Measurements from ENCODE around the gene ARHGEF40.

ARHGEF40 gene

DNA sequence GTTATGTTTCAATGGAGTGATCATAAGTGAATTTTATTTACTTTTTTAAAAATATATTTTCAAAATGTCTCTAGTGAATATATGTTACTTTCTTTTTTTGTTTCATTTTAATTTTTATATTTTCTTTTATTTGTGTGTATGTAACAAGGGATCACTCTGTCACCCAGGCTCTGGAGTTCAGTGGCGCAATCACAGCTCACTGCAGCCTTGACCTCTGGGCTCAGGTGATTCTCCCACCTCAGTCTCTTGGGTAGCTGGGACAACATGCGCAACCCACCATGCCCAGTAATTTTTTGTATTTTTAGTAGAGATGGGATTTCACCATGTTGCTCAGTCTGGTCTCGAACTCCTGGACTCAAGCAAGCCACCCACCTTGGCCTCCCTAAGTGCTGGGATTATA is 48.8 kb downstream of the ARHGEF40 start:
- no peak for DNase-seq (ENCODE audit: low spot score)
- in situ Hi-C loops (cut with MboI; ENCODE audit: low sequenced_read_pairs, unreplicated experiment): no loop called here
- no peak for TF ChIP-seq CTCF (IDR thresholded peaks at IDR 0.05; ENCODE audit: borderline replicate concordance, control extremely low read depth, extremely low read depth, insufficient read depth, missing control alignments)

DNA sequence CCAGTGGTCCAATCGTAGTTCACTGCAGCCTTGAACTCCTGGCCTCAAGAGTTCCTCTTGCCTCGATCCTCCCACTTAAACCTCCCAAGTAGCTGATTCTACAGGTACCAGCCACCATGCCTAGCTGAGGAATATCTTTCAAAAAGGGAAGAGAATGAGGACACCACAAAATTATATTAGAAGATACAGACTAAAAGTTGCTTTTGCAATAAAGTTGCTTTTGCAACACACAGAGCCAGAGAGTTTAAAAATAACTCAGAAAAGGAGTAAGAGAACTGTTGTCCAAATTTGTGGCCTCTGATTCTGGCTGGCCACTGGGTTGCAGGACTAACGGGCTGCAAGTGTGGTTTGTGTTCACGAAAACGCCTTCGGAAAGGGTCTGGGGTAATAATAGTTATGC is 50.6 kb downstream of the ARHGEF40 start:
- in situ Hi-C loops (cut with MboI; ENCODE audit: low sequenced_read_pairs, unreplicated experiment): no loop called here
- no peak for DNase-seq (ENCODE audit: low spot score)
- no peak for TF ChIP-seq CTCF (IDR thresholded peaks at IDR 0.05; ENCODE audit: borderline replicate concordance, control extremely low read depth, extremely low read depth, insufficient read depth, missing control alignments)

GRCh38 chr14:21121122-21121521 is 51.0 kb downstream of the ARHGEF40 start:
- no peak for DNase-seq (ENCODE audit: low spot score)
- no peak for TF ChIP-seq CTCF (IDR thresholded peaks at IDR 0.05; ENCODE audit: borderline replicate concordance, control extremely low read depth, extremely low read depth, insufficient read depth, missing control alignments)
- in situ Hi-C loops (cut with MboI; ENCODE audit: low sequenced_read_pairs, unreplicated experiment): no loop called here

GRCh38 chr14:21123429-21123828 is 53.3 kb downstream of the ARHGEF40 start:
- no peak for TF ChIP-seq CTCF (IDR thresholded peaks at IDR 0.05; ENCODE audit: borderline replicate concordance, control extremely low read depth, extremely low read depth, insufficient read depth, missing control alignments)
- no peak for DNase-seq (ENCODE audit: low spot score)
- in situ Hi-C loops (cut with MboI; ENCODE audit: low sequenced_read_pairs, unreplicated experiment): no loop called here

DNA sequence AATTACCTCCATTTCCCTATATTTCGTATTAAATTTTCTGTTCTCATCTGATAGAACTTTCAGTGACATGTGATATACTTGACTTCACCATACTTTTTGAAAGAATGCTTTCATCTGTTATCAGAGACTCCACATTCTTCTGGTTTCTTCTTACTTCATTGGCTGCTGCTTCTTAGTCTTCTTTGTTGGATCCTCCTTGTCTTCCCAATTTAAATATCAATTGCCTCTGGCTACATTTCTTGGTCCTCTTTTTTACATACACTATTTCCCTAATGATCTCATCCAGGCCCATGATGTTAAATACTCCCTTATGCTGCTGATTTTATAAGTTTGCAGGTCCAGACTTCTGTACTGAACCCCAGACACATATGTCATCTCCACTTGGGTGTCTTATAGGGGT is 63.8 kb downstream of the ARHGEF40 start:
- no peak for DNase-seq (ENCODE audit: low spot score)
- no peak for TF ChIP-seq CTCF (IDR thresholded peaks at IDR 0.05; ENCODE audit: borderline replicate concordance, control extremely low read depth, extremely low read depth, insufficient read depth, missing control alignments)
- in situ Hi-C loops (cut with MboI; ENCODE audit: low sequenced_read_pairs, unreplicated experiment): no loop called here

- in situ Hi-C loops (cut with MboI; ENCODE audit: low sequenced_read_pairs, unreplicated experiment): no loop called here
- TF ChIP-seq CTCF (IDR thresholded peaks at IDR 0.05; ENCODE audit: borderline replicate concordance, control extremely low read depth, extremely low read depth, insufficient read depth, missing control alignments): peak; percentile 42
- peak; percentile 60 for DNase-seq (ENCODE audit: low spot score)
Measured at GRCh38 chr14:21136024-21136423, 65.9 kb downstream of the ARHGEF40 start.
